Progenitor cell of endocrine pancreas (in vitro differentiated cells): ENCODE data around the gene ADCY10. TPM values are rescaled to one million over a fixed set of nuclear protein-coding genes. Genes with fewer than 3 reads are reported as not detected.
A peak's percentile ranks its signal among the peaks of the same experiment; 100 is the strongest.

Experiments
- DNase-seq: peaks from one replicate; pipeline ENCODE4 v3.0.0; 2021; ENCODE audit warnings: low spot score; ENCODE audit not compliant: unreplicated experiment
- H3K27ac Mint-ChIP-seq: 2 replicates; pipeline ENCODE4 v1.8.0; 2021; ENCODE audit warnings: mild to moderate bottlenecking, moderate library complexity, mixed read lengths
- H3K27me3 Mint-ChIP-seq: 2 replicates; pipeline ENCODE4 v1.8.0; 2021; ENCODE audit warnings: mixed read lengths
- H3K36me3 Mint-ChIP-seq: 2 replicates; pipeline ENCODE4 v1.8.0; 2022; ENCODE audit warnings: mixed read lengths; ENCODE audit not compliant: insufficient read depth
- H3K4me1 Mint-ChIP-seq: 2 replicates; pipeline ENCODE4 v1.8.0; 2021; ENCODE audit warnings: low read depth, mixed read lengths
- H3K4me3 Mint-ChIP-seq: 2 replicates; pipeline ENCODE4 v1.8.0; 2021; ENCODE audit warnings: low read depth, mild to moderate bottlenecking, moderate library complexity, mixed read lengths
- H3K9me3 Mint-ChIP-seq: 2 replicates; pipeline ENCODE4 v1.8.0; 2021; ENCODE audit warnings: low read depth, mixed read lengths
- CTCF ChIP-seq: fragments of 200-600 bp; sonication (generic); IDR thresholded peaks from one replicate; pipeline ENCODE4 v1.5.0; 2021; ENCODE audit warnings: antibody characterized with exemption, mild to moderate bottlenecking; ENCODE audit not compliant: unreplicated experiment
- total RNA-seq: library from RNA; stranded (reverse); gene quantifications from 2 replicates; pipeline ENCODE4 v1.2.1, GENCODE V29; 2021

ADCY10 gene
- total RNA-seq, 1 donor from 2014 or later, result 0.60 TPM

- peak overlapping the region; percentile 27 for H3K27ac Mint-ChIP-seq
- peaks cover 25% of the 10 kb centered on the region for H3K4me1 Mint-ChIP-seq
- peak overlapping the region; percentile 10 for H3K4me3 Mint-ChIP-seq
- peaks cover 27% of the 10 kb centered on the region for H3K36me3 Mint-ChIP-seq
- no peak for TF ChIP-seq CTCF
- H3K27me3 Mint-ChIP-seq, result no peaks in the 10 kb centered on the region
- DNase-seq, result no peak
- H3K9me3 Mint-ChIP-seq, result peaks cover 20% of the 10 kb centered on the region
Measured at GRCh38 chr1:167947733-167948132, 33.8 kb upstream of the ADCY10 start.

DNA sequence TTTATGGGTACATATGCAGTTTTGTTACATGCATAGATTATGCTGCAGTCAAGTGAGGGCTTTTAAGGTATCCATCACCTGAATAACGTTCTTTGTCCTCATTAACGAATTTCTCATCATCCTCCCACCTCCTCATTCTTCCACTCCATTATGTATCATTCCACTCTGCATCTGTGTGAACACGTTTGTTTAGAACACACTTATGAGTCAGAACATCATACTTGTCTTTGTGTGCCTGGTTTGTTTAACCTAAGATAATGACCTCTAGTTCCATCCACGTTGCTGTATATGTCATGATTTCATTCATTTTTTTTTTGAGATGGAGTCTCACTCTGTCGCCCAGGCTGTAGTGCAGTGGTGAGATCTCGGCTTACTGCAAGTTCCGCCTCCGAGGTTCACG is 29.6 kb upstream of the ADCY10 start:
- peaks cover 27% of the 10 kb centered on the region for H3K36me3 Mint-ChIP-seq
- peaks cover 28% of the 10 kb centered on the region for H3K4me1 Mint-ChIP-seq
- no peaks in the 10 kb centered on the region for H3K27me3 Mint-ChIP-seq
- TF ChIP-seq CTCF, result no peak
- no peak overlapping the region for H3K27ac Mint-ChIP-seq
- DNase-seq, result no peak
- H3K4me3 Mint-ChIP-seq, result no peak overlapping the region
- peaks cover 20% of the 10 kb centered on the region for H3K9me3 Mint-ChIP-seq

DNA sequence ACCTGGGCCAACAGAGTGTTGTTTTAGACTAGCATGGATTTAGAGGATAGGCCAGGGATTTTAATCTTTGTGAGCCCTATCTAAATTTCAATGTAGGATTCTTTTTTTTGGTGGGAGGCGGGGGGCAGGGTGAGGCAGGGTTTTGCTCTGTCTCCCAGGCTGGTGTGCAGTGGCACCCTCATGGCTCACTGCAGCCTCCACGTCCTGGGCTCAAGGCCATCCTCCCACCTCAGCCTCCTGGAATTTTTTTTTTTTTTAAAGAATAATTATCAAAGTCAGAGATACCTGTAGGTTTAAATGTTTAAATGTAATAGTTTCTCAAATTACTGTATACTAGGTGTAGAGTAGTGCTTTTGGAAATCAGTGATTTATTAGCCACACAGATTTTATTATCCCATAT is 26.3 kb upstream of the ADCY10 start:
- H3K27me3 Mint-ChIP-seq, result no peaks in the 10 kb centered on the region
- no peak for DNase-seq
- peaks cover 22% of the 10 kb centered on the region for H3K36me3 Mint-ChIP-seq
- H3K9me3 Mint-ChIP-seq, result peaks cover 12% of the 10 kb centered on the region
- H3K27ac Mint-ChIP-seq, result no peak overlapping the region
- no peak overlapping the region for H3K4me3 Mint-ChIP-seq
- TF ChIP-seq CTCF, result no peak
- peaks cover 15% of the 10 kb centered on the region for H3K4me1 Mint-ChIP-seq

- no peaks in the 10 kb centered on the region for H3K27me3 Mint-ChIP-seq
- H3K4me3 Mint-ChIP-seq, result peak overlapping the region; percentile 98
- peaks cover 6% of the 10 kb centered on the region for H3K36me3 Mint-ChIP-seq
- H3K4me1 Mint-ChIP-seq, result peaks cover 25% of the 10 kb centered on the region
- H3K27ac Mint-ChIP-seq, result peak overlapping the region; percentile 99
- no peak for TF ChIP-seq CTCF
- DNase-seq, result no peak
- no peaks in the 10 kb centered on the region for H3K9me3 Mint-ChIP-seq
Measured at GRCh38 chr1:167938080-167938636, 24.2 kb upstream of the ADCY10 start.

DNA sequence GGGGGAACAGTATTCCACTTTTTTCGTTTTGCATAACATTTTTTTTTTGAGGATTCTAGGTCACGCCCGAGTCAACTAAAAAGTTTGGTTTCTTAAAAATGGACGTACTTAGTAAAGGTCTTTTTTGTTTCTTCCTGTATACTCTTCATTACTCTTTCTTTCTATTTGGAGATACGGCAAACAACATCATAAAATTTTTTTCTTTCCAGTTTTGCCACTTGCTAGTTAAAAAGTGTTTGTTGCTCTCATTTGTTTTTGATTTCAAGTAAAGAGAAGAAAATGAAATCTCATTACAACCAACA is 23.7 kb upstream of the ADCY10 start:
- Mint-ChIP-seq H3K27ac (peak overlapping the region; percentile 99), H3K4me1 (peaks cover 27% of the 10 kb centered on the region), H3K9me3 (no peaks in the 10 kb centered on the region), H3K27me3 (no peaks in the 10 kb centered on the region), H3K36me3 (peaks cover 5% of the 10 kb centered on the region), H3K4me3 (peak overlapping the region; percentile 98)
- no peak for TF ChIP-seq CTCF
- no peak for DNase-seq
